NB4 (cell line): ENCODE data around the gene PCSK6.

Source experiments
- CTCF ChIP-seq: IDR thresholded peaks from one replicate; pipeline ENCODE4 v1.5.1; 2012; ENCODE audit warnings: low read depth, low read length
- MAX ChIP-seq: IDR thresholded peaks from 2 replicates; pipeline ENCODE4 v1.6.1; 2011; ENCODE audit warnings: low read depth, low read length
- POLR2A ChIP-seq: IDR thresholded peaks from 2 replicates; pipeline ENCODE4 v1.6.1; 2011; ENCODE audit warnings: mild to moderate bottlenecking; ENCODE audit not compliant: insufficient read length; ENCODE audit errors: extremely low read depth

GRCh38 chr15:101495334-101496197, 6.1 kb upstream of the PCSK6 start:
- TF ChIP-seq CTCF (no peak), MAX (no peak), POLR2A (no peak)
